Lung (tissue), 12 donors: ENCODE measurements around the gene SPAG8. TPM values are rescaled to one million over a fixed set of nuclear protein-coding genes. Genes with fewer than 3 reads are reported as not detected.

ENCODE experiments used
- ATAC-seq: fragments of 200-7000 bp; cut with Tn5 transposase; one replicate; pipeline ENCODE4 v1.9.1; 2020; ENCODE audit warnings: moderate number of reproducible peaks; ENCODE audit not compliant: insufficient read depth, low FRiP score
- DNase-seq, 3 donors: peaks; one replicate each; pipeline ENCODE4 v3.0.0-alpha.2; 2013 to 2017
- H3K27ac ChIP-seq, 2 donors: one replicate each; pipeline ENCODE4 v1.5.1; 2013; ENCODE audit warnings: mild to moderate bottlenecking in 2 of 2, moderate library complexity in 2 of 2, control low read depth in 1 of 2, inconsistent platforms in 1 of 2, low read depth in 1 of 2, low read length in 1 of 2
- H3K27me3 ChIP-seq, 3 donors: one replicate each; pipeline ENCODE4 v1.5.1; 2013; ENCODE audit warnings: low read length in 2 of 3; ENCODE audit not compliant: control insufficient read depth in 3 of 3, insufficient read depth in 3 of 3
- H3K36me3 ChIP-seq, 4 donors: one replicate each; pipeline ENCODE4 v1.5.1; 2013; ENCODE audit warnings: low read length in 4 of 4, mild to moderate bottlenecking in 1 of 4, moderate library complexity in 1 of 4; ENCODE audit not compliant: control insufficient read depth in 4 of 4, insufficient read depth in 4 of 4
- H3K4me1 ChIP-seq, 5 donors: one replicate each; pipeline ENCODE4 v1.5.1; 2013; ENCODE audit warnings: low read length in 5 of 5, mild to moderate bottlenecking in 2 of 5, moderate library complexity in 1 of 5; ENCODE audit not compliant: control insufficient read depth in 5 of 5, insufficient read depth in 5 of 5
- H3K4me3 ChIP-seq: one replicate; pipeline ENCODE4 v1.5.1; 2013; ENCODE audit warnings: mild to moderate bottlenecking, control low read depth, moderate library complexity
- H3K9ac ChIP-seq, 2 donors: one replicate each; pipeline ENCODE4 v1.5.1; 2013; ENCODE audit warnings: low read length in 2 of 2, control low read depth in 1 of 2; ENCODE audit not compliant: insufficient read depth in 1 of 2
- H3K9me3 ChIP-seq, 4 donors: one replicate each; pipeline ENCODE4 v1.5.1; 2013; ENCODE audit warnings: low read length in 3 of 4, mild to moderate bottlenecking in 1 of 4, moderate library complexity in 1 of 4; ENCODE audit not compliant: control insufficient read depth in 4 of 4, insufficient read depth in 3 of 4
- CTCF ChIP-seq: IDR thresholded peaks from 2 replicates; pipeline ENCODE4 v1.5.1; 2012; ENCODE audit warnings: mild to moderate bottlenecking; ENCODE audit errors: control extremely low read depth, extremely low read depth
- WGBS, 2 donors: extraction: QIAGEN DNeasy Blood & Tissue Kit; methylation state at CpG; one replicate each; pipeline ENCODE4 v1.1.7; 2013; 5-methylcytosine and 5-hydroxymethylcytosine counted together
- polyA plus RNA-seq, 2 donors: library from polyadenylated mRNA; stranded (reverse); fragments of 200-250 nt; gene quantifications; one replicate each; pipeline ENCODE4 v1.2.1, GENCODE V29; 2013
- total RNA-seq, 2 donors: library from RNA; depleted of rRNA in 1 of 2; stranded (reverse); fragments of >200 nt in 1 of 2; gene quantifications; one replicate each; pipeline ENCODE4 v1.2.1, GENCODE V29; 2014 to 2021
- donor health status: control.
- donor health status: control.
- donor health status: Bipolar disorder and iron deficiency.
- donor health status: healthy.
- donor health status: DM: yes; HTN: yes; CAD: no.

The SPAG8 gene
- total and polyA plus RNA-seq, 4 donors = 5.8 to 20.6 (median 9.0) TPM

- TF ChIP-seq CTCF = no peak
- WGBS, 2 donors = 60 to 69% methylated on average over 2 of the region's 2 CpGs
- Histone ChIP-seq H3K9ac (peak overlapping the region; percentile 57 to 84), H3K27me3 (no peaks in the 10 kb centered on the region), H3K36me3 (peaks cover 0 to 2% (median 0%) of the 10 kb centered on the region in 4 donors), H3K4me1 (peaks cover 4 to 48% (median 21%) of the 10 kb centered on the region in 5 donors), H3K9me3 (no peaks in the 10 kb centered on the region), H3K4me3 (peak overlapping the region; percentile 51), H3K27ac (peak overlapping the region; percentile 89 to 93)
- ATAC-seq = no peak
- DNase-seq = no peak
Observed at GRCh38 chr9:35829764-35830096, 17.7 kb upstream of the SPAG8 start.

- peak; percentile 97 to 98 (median 97) for DNase-seq
- Histone ChIP-seq H3K36me3 (no peaks in the 10 kb centered on the region), H3K9me3 (no peaks in the 10 kb centered on the region), H3K4me1 (peaks cover under 1 to 44% (median 21%) of the 10 kb centered on the region in 5 donors), H3K27me3 (no peaks in the 10 kb centered on the region), H3K4me3 (peak within 1 kb of the TSS; percentile 62), H3K27ac (peak within 1 kb of the TSS; percentile 90 to 93), H3K9ac (peak within 1 kb of the TSS; percentile 69 to 91)
- WGBS, 2 donors = 1 to 2% methylated on average over 32 to 53 of the region's 53 CpGs
- peak; percentile 90 for ATAC-seq
- no peak for TF ChIP-seq CTCF
Observed at GRCh38 chr9:35829084-35829763, 17.2 kb upstream of the SPAG8 start, which contains the start of gene TMEM8B. Gene TMEM8B, plus strand, starts transcription at chr9:35829228. Its CDS starts 220 bp downstream, at chr9:35829448.

GRCh38 chr9:35828716-35829083, 16.6 kb upstream of the SPAG8 start, which contains the start of gene FAM221B:
Gene FAM221B, minus strand, starts transcription at chr9:35828732. Its CDS starts 2,571 bp downstream, at chr9:35826161.
- peak in 1 of 3 donors; percentile 55 for DNase-seq
- no peak for TF ChIP-seq CTCF
- peak within 1 kb of the TSS; percentile 62 for H3K4me3 ChIP-seq
- no peaks in the 10 kb centered on the region for H3K27me3 ChIP-seq
- H3K36me3 ChIP-seq = no peaks in the 10 kb centered on the region
- ATAC-seq = no peak
- H3K4me1 ChIP-seq = peaks cover 0 to 39% (median 17%) of the 10 kb centered on the region in 5 donors
- 0 to 1% methylated on average over 18 to 21 of the region's 21 CpGs for WGBS, 2 donors
- H3K9me3 ChIP-seq = no peaks in the 10 kb centered on the region
- peak within 1 kb of the TSS; percentile 69 to 91 for H3K9ac ChIP-seq
- H3K27ac ChIP-seq = peak within 1 kb of the TSS; percentile 90 to 93

GRCh38 chr9:35827486-35827885, 15.4 kb upstream of the SPAG8 start:
- H3K4me1 ChIP-seq = peaks cover 0 to 28% (median 12%) of the 10 kb centered on the region in 5 donors
- H3K9ac ChIP-seq = no peak overlapping the region
- no peak for TF ChIP-seq CTCF
- 90 to 93% methylated on average over 3 of the region's 3 CpGs for WGBS, 2 donors
- H3K36me3 ChIP-seq = no peaks in the 10 kb centered on the region
- no peaks in the 10 kb centered on the region for H3K27me3 ChIP-seq
- ATAC-seq (no peak), DNase-seq (no peak)
- no peak overlapping the region for H3K4me3 ChIP-seq
- no peak overlapping the region for H3K27ac ChIP-seq
- no peaks in the 10 kb centered on the region for H3K9me3 ChIP-seq
